GM12878 (cell line): ENCODE measurements around the gene GPR141. TPM values are rescaled to one million over a fixed set of nuclear protein-coding genes. Genes with fewer than 3 reads are reported as not detected.

Source experiments
- ATAC-seq: fragments of 200-7000 bp; cut with Tn5 transposase; 3 replicates; pipeline ENCODE4 v1.9.1; 2020; ENCODE audit warnings: mild to moderate bottlenecking, moderate library complexity
- BruUV-seq: library from RNA; stranded (reverse); fragments of 400-500 nt; replicated peaks from 2 replicates; lab custom pipeline; 2021; lab: Mats Ljungman, UMichigan
- CTCF ChIA-PET: fragments of 300-600 bp; sonication (Branson Sonifier 250); formaldehyde crosslinking; extraction: SDS; loops from one replicate; lab custom pipeline; 2021; ENCODE audit warnings: inconsistent platforms; lab: Yijun Ruan, JAX
- POLR2A ChIA-PET: fragments of 350-600 bp; formaldehyde crosslinking; extraction: SDS; loops from one replicate; lab custom pipeline; 2021; ENCODE audit warnings: inconsistent platforms; lab: Charles Lee
- RAD21 ChIA-PET: fragments of 300-600 bp; sonication (Branson Sonifier 250); formaldehyde crosslinking; loops from one replicate; lab custom pipeline; 2023; ENCODE audit warnings: antibody characterized with exemption; ENCODE audit not compliant: unreplicated experiment; lab: Charles Lee
- SMC1A ChIA-PET: fragments of 300-600 bp; sonication (Branson Sonifier 250); formaldehyde crosslinking; loops from one replicate; lab custom pipeline; 2023; ENCODE audit not compliant: unreplicated experiment, uncharacterized antibody; lab: Charles Lee
- DNase-seq: peaks from one replicate; pipeline ENCODE4 v3.0.0-alpha.2; 2011; ENCODE audit warnings: low read depth, low spot score
- FAIRE-seq: peaks from 3 replicates; lab custom pipeline; 2011; peaks lifted over from hg19 to GRCh38; lab: Jason Lieb, UNC
- H2AFZ ChIP-seq: 2 replicates; pipeline ENCODE4 v1.6.0; 2011; ENCODE audit warnings: low read depth, low read length, control low read depth; ENCODE audit not compliant: control insufficient read depth
- H3K27ac ChIP-seq: 2 replicates; pipeline ENCODE4 v1.5.1; 2011; ENCODE audit warnings: control low read depth; ENCODE audit not compliant: control insufficient read depth, insufficient read depth
- H3K27me3 ChIP-seq, 2 experiments: replicated peaks in 1 of 2; 2 replicates each; pipeline versions ENCODE4 v1.6.0 to v1.6.1; 2011; ENCODE audit warnings: low read length in 1 of 2; ENCODE audit not compliant: control insufficient read depth in 2 of 2, insufficient read depth in 2 of 2
- H3K36me3 ChIP-seq, 2 experiments: 2 replicates each; pipeline ENCODE4 v1.5.1; 2011; ENCODE audit warnings: low read length in 1 of 2; ENCODE audit not compliant: control insufficient read depth in 2 of 2, insufficient read depth in 2 of 2
- H3K4me1 ChIP-seq: 2 replicates; pipeline ENCODE4 v1.6.1; 2011; ENCODE audit warnings: mild to moderate bottlenecking, low read length, moderate library complexity, mixed read lengths; ENCODE audit not compliant: control insufficient read depth, insufficient read depth
- H3K4me2 ChIP-seq: 2 replicates; pipeline ENCODE4 v1.6.0; 2011; ENCODE audit warnings: control low read depth; ENCODE audit not compliant: control insufficient read depth, insufficient read depth
- H3K4me3 ChIP-seq: fragments of 200-600 bp; sonication (generic); 2 replicates; pipeline ENCODE4 v1.5.1; 2016
- H3K79me2 ChIP-seq: 2 replicates; pipeline ENCODE4 v1.6.0; 2011; ENCODE audit warnings: low read length; ENCODE audit not compliant: control insufficient read depth, insufficient read depth
- H3K9ac ChIP-seq: 2 replicates; pipeline ENCODE4 v1.8.0; 2011; ENCODE audit warnings: low read length, control low read depth, mixed read lengths; ENCODE audit not compliant: control insufficient read depth, insufficient read depth
- H3K9me3 ChIP-seq: replicated peaks from 3 replicates; pipeline ENCODE4 v1.5.1; 2011; ENCODE audit warnings: mild to moderate bottlenecking, low read length; ENCODE audit not compliant: control insufficient read depth, insufficient read depth
- H4K20me1 ChIP-seq: 2 replicates; pipeline ENCODE4 v1.6.0; 2011; ENCODE audit not compliant: control insufficient read depth, insufficient read depth
- CEBPB ChIP-seq, 2 experiments: fragments of 150-350 bp in 1 of 2; IDR thresholded peaks; 2 replicates each; pipeline ENCODE4 v1.6.1; 2012 to 2014; ENCODE audit warnings: low read depth in 2 of 2, low read length in 2 of 2, borderline replicate concordance in 1 of 2, inconsistent platforms in 1 of 2
- CHD2 ChIP-seq: IDR thresholded peaks from 2 replicates; pipeline ENCODE4 v1.6.1; 2011; ENCODE audit warnings: low read depth, low read length, improper control_type of control experiment, borderline replicate concordance
- EGR1 ChIP-seq, 2 experiments: IDR thresholded peaks; 1 replicate in 1 of 2; 2 replicates in 1 of 2; pipeline ENCODE4 v1.6.1; 2011 to 2012; ENCODE audit warnings: low read depth in 2 of 2, low read length in 2 of 2, borderline replicate concordance in 1 of 2, mild to moderate bottlenecking in 1 of 2, moderate library complexity in 1 of 2
- MTA3 ChIP-seq: IDR thresholded peaks from 2 replicates; pipeline ENCODE4 v1.6.1; 2012; ENCODE audit warnings: low read length, inconsistent platforms, borderline replicate concordance
- MYB ChIP-seq: fragments of 150-350 bp; IDR thresholded peaks from 2 replicates; pipeline ENCODE4 v1.6.1; 2014; ENCODE audit warnings: mild to moderate bottlenecking, low read depth, low read length, borderline replicate concordance
- PML ChIP-seq: IDR thresholded peaks from 2 replicates; pipeline ENCODE4 v1.6.1; 2012; ENCODE audit warnings: low read length, inconsistent platforms
- RELA ChIP-seq: fragments of 450-650 bp; IDR thresholded peaks from 2 replicates; pipeline ENCODE4 v1.8.0; 2014; ENCODE audit warnings: borderline replicate concordance; ENCODE audit not compliant: partially characterized antibody
- RFX5 ChIP-seq: IDR thresholded peaks from 2 replicates; pipeline ENCODE4 v1.6.1; 2011; ENCODE audit warnings: low read depth, low read length, improper control_type of control experiment
- SIN3A ChIP-seq: IDR thresholded peaks from 2 replicates; pipeline ENCODE4 v1.6.1; 2012; ENCODE audit warnings: low read depth, low read length, improper control_type of control experiment
- SUPT20H ChIP-seq: IDR thresholded peaks from 2 replicates; pipeline ENCODE4 v1.6.1; 2011; ENCODE audit warnings: low read depth, mild to moderate bottlenecking, low read length, moderate library complexity, borderline replicate concordance; ENCODE audit not compliant: control insufficient read depth
- TARDBP ChIP-seq: IDR thresholded peaks from 2 replicates; pipeline ENCODE4 v1.6.1; 2016; ENCODE audit warnings: borderline replicate concordance
- WGBS: methylation state at CpG from one replicate; pipeline ENCODE4 v1.1.6; 2016; ENCODE audit warnings: low lambda C conversion rate; ENCODE audit not compliant: insufficient replicate concordance, insufficient coverage; ENCODE audit errors: missing lambda C conversion rate; 5-methylcytosine and 5-hydroxymethylcytosine counted together
- in situ Hi-C: fragments of 300-500 bp; cut with MboI; formaldehyde crosslinking; loops from 9 replicates; pipeline ENCODE4 v1.14.3; 2018; ENCODE audit warnings: mixed read lengths
- intact Hi-C: fragments of 100-400 bp; cut with micrococcal nuclease; formaldehyde crosslinking; loops from one replicate; pipeline ENCODE4 v1.14.2; 2022; ENCODE audit not compliant: unreplicated experiment
- polyA plus RNA-seq, 11 experiments: library from polyadenylated mRNA; depleted of rRNA in 4 of 11; unstranded in 6 of 11; stranded (reverse) in 5 of 11; fragments of >200 nt; fragmentation: Nextera tagmentation in 4 of 11; fragmentation: Illumina TruSeq in 1 of 11; extraction: Ambion mirVana in 4 of 11; extraction: Trizol in 1 of 11; gene quantifications; 1 replicate in 1 of 11; 2 replicates in 10 of 11; pipeline versions ENCODE4 v1.2.1 to v1.2.3, GENCODE V29; 2011 to 2016; ENCODE audit warnings: inconsistent platforms in 2 of 11, missing spikeins in 2 of 11, low read depth in 1 of 11
- total RNA-seq, 4 experiments: library from RNA; depleted of rRNA in 3 of 4; stranded (reverse); fragments of >200 nt in 3 of 4; fragmentation: Illumina TruSeq in 1 of 4; extraction: Trizol in 1 of 4; gene quantifications; 2 replicates each; pipeline versions ENCODE4 v1.2.1 to v1.2.3, GENCODE V29; 2013 to 2021
- TF ChIP-seq, protein P1 (sequence below): IDR thresholded peaks from 2 replicates; pipeline ENCODE4 v1.6.1; 2012; ENCODE audit warnings: mild to moderate bottlenecking, low read depth, low read length
- TF ChIP-seq, protein P2 (sequence below): fragments of 450-650 bp; formaldehyde crosslinking; IDR thresholded peaks from 2 replicates; pipeline ENCODE4 v1.5.0; 2022; ENCODE audit warnings: mild to moderate bottlenecking, missing genetic modification characterization

Gene GPR141
- total and polyA plus RNA-seq, 10 of the 15 experiments (the other 5 are each of a cell fraction or from before 2014, with no cell fraction given) = 0.56 to 3.9 (median 1.2) TPM

DNA sequence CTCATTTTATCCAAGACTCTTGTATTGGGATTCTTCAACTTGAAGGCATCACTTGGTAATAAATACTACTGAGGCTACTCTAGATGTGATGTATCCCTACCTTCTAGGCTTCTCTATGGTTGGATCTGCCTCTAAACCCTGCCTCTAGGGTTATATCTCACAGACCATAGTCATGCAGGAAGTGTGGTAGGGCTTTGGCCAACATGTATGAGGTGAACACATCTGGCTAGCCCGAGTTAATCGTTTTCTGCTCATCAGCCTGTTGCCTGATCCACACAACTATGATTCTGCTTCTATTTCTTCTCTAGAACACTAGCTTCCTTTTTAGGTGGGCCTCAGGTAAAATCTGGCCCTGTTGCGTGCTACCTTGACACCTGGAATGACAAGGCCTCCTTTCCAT, 86.2 kb downstream of the GPR141 start (continued):
- TF ChIP-seq, protein P1, sequence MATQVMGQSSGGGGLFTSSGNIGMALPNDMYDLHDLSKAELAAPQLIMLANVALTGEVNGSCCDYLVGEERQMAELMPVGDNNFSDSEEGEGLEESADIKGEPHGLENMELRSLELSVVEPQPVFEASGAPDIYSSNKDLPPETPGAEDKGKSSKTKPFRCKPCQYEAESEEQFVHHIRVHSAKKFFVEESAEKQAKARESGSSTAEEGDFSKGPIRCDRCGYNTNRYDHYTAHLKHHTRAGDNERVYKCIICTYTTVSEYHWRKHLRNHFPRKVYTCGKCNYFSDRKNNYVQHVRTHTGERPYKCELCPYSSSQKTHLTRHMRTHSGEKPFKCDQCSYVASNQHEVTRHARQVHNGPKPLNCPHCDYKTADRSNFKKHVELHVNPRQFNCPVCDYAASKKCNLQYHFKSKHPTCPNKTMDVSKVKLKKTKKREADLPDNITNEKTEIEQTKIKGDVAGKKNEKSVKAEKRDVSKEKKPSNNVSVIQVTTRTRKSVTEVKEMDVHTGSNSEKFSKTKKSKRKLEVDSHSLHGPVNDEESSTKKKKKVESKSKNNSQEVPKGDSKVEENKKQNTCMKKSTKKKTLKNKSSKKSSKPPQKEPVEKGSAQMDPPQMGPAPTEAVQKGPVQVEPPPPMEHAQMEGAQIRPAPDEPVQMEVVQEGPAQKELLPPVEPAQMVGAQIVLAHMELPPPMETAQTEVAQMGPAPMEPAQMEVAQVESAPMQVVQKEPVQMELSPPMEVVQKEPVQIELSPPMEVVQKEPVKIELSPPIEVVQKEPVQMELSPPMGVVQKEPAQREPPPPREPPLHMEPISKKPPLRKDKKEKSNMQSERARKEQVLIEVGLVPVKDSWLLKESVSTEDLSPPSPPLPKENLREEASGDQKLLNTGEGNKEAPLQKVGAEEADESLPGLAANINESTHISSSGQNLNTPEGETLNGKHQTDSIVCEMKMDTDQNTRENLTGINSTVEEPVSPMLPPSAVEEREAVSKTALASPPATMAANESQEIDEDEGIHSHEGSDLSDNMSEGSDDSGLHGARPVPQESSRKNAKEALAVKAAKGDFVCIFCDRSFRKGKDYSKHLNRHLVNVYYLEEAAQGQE = no peak
- no peak for TF ChIP-seq SUPT20H
- TF ChIP-seq RFX5 = no peak
- no peak for TF ChIP-seq MTA3
- TF ChIP-seq SIN3A = no peak

GRCh38 chr7:37770838-37771237, 87.3 kb downstream of the GPR141 start:
- CTCF ChIA-PET = interaction anchor here (0.9 kb wide), 1 partner anchor 17 kb away, joined by 3 read pairs; no protein-coding TSS in a partner anchor
- WGBS = 95% methylated on average over 6 of the region's 6 CpGs
- no peaks in the 10 kb centered on the region for H3K27me3 ChIP-seq
- ATAC-seq = no peak
- no peaks in the 10 kb centered on the region for H3K36me3 ChIP-seq
- SMC1A ChIA-PET = interaction anchor here (1.1 to 8.5 kb wide), 4 partner anchors 11 to 63 kb away, joined by 3 to 86 read pairs (median 3); no protein-coding TSS in a partner anchor
- no peaks in the 10 kb centered on the region for H4K20me1 ChIP-seq
- H3K27ac ChIP-seq = no peak overlapping the region
- no peak overlapping the region for H3K9ac ChIP-seq
- peaks cover 4% of the 10 kb centered on the region for H3K9me3 ChIP-seq
- no peak overlapping the region for H3K4me3 ChIP-seq
- DNase-seq = no peak
- BruUV-seq = no TSS peak
- H3K4me2 ChIP-seq = no peak overlapping the region
- no peak for TF ChIP-seq RELA
- TF ChIP-seq CEBPB (IDR thresholded peaks at IDR 0.05; ENCODE audit: borderline replicate concordance in 1 of 2, low read depth in 2 of 2, low read length in 2 of 2) = no peak
- TF ChIP-seq PML = no peak
- TF ChIP-seq, protein P2, sequence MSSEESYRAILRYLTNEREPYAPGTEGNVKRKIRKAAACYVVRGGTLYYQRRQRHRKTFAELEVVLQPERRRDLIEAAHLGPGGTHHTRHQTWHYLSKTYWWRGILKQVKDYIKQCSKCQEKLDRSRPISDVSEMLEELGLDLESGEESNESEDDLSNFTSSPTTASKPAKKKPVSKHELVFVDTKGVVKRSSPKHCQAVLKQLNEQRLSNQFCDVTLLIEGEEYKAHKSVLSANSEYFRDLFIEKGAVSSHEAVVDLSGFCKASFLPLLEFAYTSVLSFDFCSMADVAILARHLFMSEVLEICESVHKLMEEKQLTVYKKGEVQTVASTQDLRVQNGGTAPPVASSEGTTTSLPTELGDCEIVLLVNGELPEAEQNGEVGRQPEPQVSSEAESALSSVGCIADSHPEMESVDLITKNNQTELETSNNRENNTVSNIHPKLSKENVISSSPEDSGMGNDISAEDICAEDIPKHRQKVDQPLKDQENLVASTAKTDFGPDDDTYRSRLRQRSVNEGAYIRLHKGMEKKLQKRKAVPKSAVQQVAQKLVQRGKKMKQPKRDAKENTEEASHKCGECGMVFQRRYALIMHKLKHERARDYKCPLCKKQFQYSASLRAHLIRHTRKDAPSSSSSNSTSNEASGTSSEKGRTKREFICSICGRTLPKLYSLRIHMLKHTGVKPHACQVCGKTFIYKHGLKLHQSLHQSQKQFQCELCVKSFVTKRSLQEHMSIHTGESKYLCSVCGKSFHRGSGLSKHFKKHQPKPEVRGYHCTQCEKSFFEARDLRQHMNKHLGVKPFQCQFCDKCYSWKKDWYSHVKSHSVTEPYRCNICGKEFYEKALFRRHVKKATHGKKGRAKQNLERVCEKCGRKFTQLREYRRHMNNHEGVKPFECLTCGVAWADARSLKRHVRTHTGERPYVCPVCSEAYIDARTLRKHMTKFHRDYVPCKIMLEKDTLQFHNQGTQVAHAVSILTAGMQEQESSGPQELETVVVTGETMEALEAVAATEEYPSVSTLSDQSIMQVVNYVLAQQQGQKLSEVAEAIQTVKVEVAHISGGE = no peak
- TF ChIP-seq MYB = no peak
- no peak for TF ChIP-seq TARDBP
- no peak for TF ChIP-seq EGR1 (IDR thresholded peaks at IDR 0.05; ENCODE audit: borderline replicate concordance in 1 of 2, low read depth in 2 of 2, low read length in 2 of 2)
- no peak for TF ChIP-seq CHD2
- POLR2A ChIA-PET = no interaction called here
- in situ Hi-C loops (no loop called here), intact Hi-C loops (no loop called here)
- no peak for FAIRE-seq
- no peak overlapping the region for H2AFZ ChIP-seq
- peaks cover 8% of the 10 kb centered on the region for H3K4me1 ChIP-seq
- RAD21 ChIA-PET = interaction anchor here (1.0 kb wide), 1 partner anchor 13 kb away, joined by 3 read pairs; no protein-coding TSS in a partner anchor
- no peaks in the 10 kb centered on the region for H3K79me2 ChIP-seq
